B cell (primary cell): Measurements from ENCODE around the gene COL28A1. TPM values are rescaled to one million over a fixed set of nuclear protein-coding genes. Genes with fewer than 3 reads are reported as not detected.

Experiments used
- ATAC-seq: fragments of 200-7000 bp; cut with Tn5 transposase; one replicate; pipeline ENCODE4 v1.10.0; 2021; ENCODE audit warnings: low read depth, mild to moderate bottlenecking, moderate number of reproducible peaks, moderate library complexity
- CTCF ChIA-PET: fragments of 350-600 bp; sonication (Branson Sonifier 250); formaldehyde crosslinking; loops from one replicate; lab custom pipeline; 2021; ENCODE audit warnings: antibody characterized with exemption, inconsistent platforms; lab: Charles Lee
- POLR2A ChIA-PET: fragments of 350-600 bp; sonication (Branson Sonifier 250); formaldehyde crosslinking; loops from one replicate; lab custom pipeline; 2021; ENCODE audit warnings: antibody characterized with exemption; lab: Charles Lee
- DNase-seq: peaks from one replicate; pipeline ENCODE4 v3.0.0; 2013
- H2AFZ ChIP-seq: 2 replicates; pipeline ENCODE4 v1.6.1; 2012; ENCODE audit warnings: mild to moderate bottlenecking, low read depth, low read length; ENCODE audit not compliant: insufficient read depth, poor library complexity, severe bottlenecking
- H3K27ac ChIP-seq, 2 donors: 1 replicate in 1 of 2; 2 replicates in 1 of 2; pipeline ENCODE4 v1.5.1; 2012 to 2013; ENCODE audit warnings: low read length in 2 of 2, mild to moderate bottlenecking in 2 of 2, moderate library complexity in 1 of 2
- H3K27me3 ChIP-seq, 4 experiments: fragments of 200-600 bp in 1 of 4; sonication (generic) in 1 of 4; replicated peaks in 1 of 4; 1 replicate in 2 of 4; 2 replicates in 2 of 4; pipeline versions ENCODE4 v1.6.1 to v1.7.0; 2013 to 2016; ENCODE audit warnings: low read length in 3 of 4, mild to moderate bottlenecking in 2 of 4, mixed read lengths in 1 of 4, moderate library complexity in 1 of 4; ENCODE audit not compliant: insufficient read depth in 4 of 4, control insufficient read depth in 3 of 4; ENCODE audit errors: control extremely low read depth in 1 of 4
- H3K36me3 ChIP-seq, 2 experiments: replicated peaks in 1 of 2; 1 replicate in 1 of 2; 2 replicates in 1 of 2; pipeline versions ENCODE4 v1.6.1 to v1.7.1; 2013; ENCODE audit warnings: low read length in 1 of 2; ENCODE audit not compliant: insufficient read depth in 2 of 2, control insufficient read depth in 1 of 2; ENCODE audit errors: control extremely low read depth in 1 of 2, extremely low read depth in 1 of 2
- H3K4me1 ChIP-seq, 2 donors: fragments of 200-600 bp in 1 of 2; sonication (generic) in 1 of 2; 1 replicate in 1 of 2; 2 replicates in 1 of 2; pipeline versions ENCODE4 v1.5.1 to v1.6.1; 2013 to 2017; ENCODE audit warnings: low read length in 2 of 2; ENCODE audit not compliant: control insufficient read depth in 2 of 2, insufficient read depth in 2 of 2
- H3K4me2 ChIP-seq: replicated peaks from 2 replicates; pipeline ENCODE3; 2012; ENCODE audit warnings: mild to moderate bottlenecking, low read depth, low read length; ENCODE audit not compliant: poor library complexity, severe bottlenecking
- H3K4me3 ChIP-seq, 5 experiments: fragments of 200-600 bp in 1 of 5; sonication (generic) in 1 of 5; 1 replicate in 3 of 5; 2 replicates in 2 of 5; pipeline versions ENCODE4 v1.5.1 to v1.7.0; 2011 to 2016; ENCODE audit warnings: low read length in 4 of 5, mild to moderate bottlenecking in 4 of 5, low read depth in 2 of 5, control low read depth in 1 of 5, moderate library complexity in 1 of 5; ENCODE audit not compliant: insufficient read depth in 1 of 5; ENCODE audit errors: control extremely low read depth in 1 of 5, extremely low read depth in 1 of 5
- H3K79me2 ChIP-seq: fragments of 200-600 bp; sonication (generic); one replicate; pipeline ENCODE4 v1.6.0; 2016; ENCODE audit warnings: low read length; ENCODE audit not compliant: control insufficient read depth, insufficient read depth
- H3K9ac ChIP-seq: fragments of 200-600 bp; sonication (generic); 2 replicates; pipeline ENCODE4 v1.6.1; 2017; ENCODE audit warnings: mild to moderate bottlenecking, low read length, moderate library complexity
- H3K9me3 ChIP-seq, 3 donors: one replicate each; pipeline versions ENCODE4 v1.6.1 to v1.7.1; 2013; ENCODE audit warnings: low read length in 2 of 3; ENCODE audit not compliant: control insufficient read depth in 2 of 3, insufficient read depth in 1 of 3; ENCODE audit errors: control extremely low read depth in 1 of 3
- H4K20me1 ChIP-seq: 2 replicates; pipeline ENCODE4 v1.6.0; 2012; ENCODE audit warnings: mild to moderate bottlenecking, low read length; ENCODE audit not compliant: insufficient read depth, control insufficient read depth, poor library complexity, severe bottlenecking
- H3K27ac Mint-ChIP-seq: one replicate; pipeline ENCODE4 v1.8.0; 2021; ENCODE audit warnings: mixed read lengths
- H3K27me3 Mint-ChIP-seq: one replicate; pipeline ENCODE4 v1.8.0; 2021; ENCODE audit warnings: mixed read lengths
- H3K4me1 Mint-ChIP-seq: one replicate; pipeline ENCODE4 v1.8.0; 2021; ENCODE audit warnings: mixed read lengths
- H3K4me3 Mint-ChIP-seq: one replicate; pipeline ENCODE4 v1.8.0; 2021; ENCODE audit warnings: mixed read lengths
- H3K9me3 Mint-ChIP-seq: one replicate; pipeline ENCODE4 v1.8.0; 2022; ENCODE audit warnings: mixed read lengths; ENCODE audit not compliant: insufficient read depth
- CTCF ChIP-seq: fragments of 200-600 bp; IDR thresholded peaks from one replicate; pipeline ENCODE4 v1.8.0; 2022; ENCODE audit warnings: antibody characterized with exemption, mild to moderate bottlenecking
- EZH2 ChIP-seq: IDR thresholded peaks from 2 replicates; pipeline ENCODE4 v1.6.1; 2012; ENCODE audit warnings: borderline replicate concordance, low read depth, mild to moderate bottlenecking, moderate library complexity, low read length; ENCODE audit not compliant: insufficient read depth, poor library complexity, severe bottlenecking
- WGBS: methylation state at CpG from one replicate; pipeline ENCODE4 v1.1.5; 2013; ENCODE audit warnings: missing lambda C conversion rate; ENCODE audit not compliant: insufficient coverage; 5-methylcytosine and 5-hydroxymethylcytosine counted together
- intact Hi-C: fragments of 100-400 bp; cut with micrococcal nuclease; formaldehyde crosslinking; loops from one replicate; pipeline ENCODE4 v1.10.0; 2022
- polyA plus RNA-seq: library from polyadenylated mRNA; depleted of rRNA; stranded (reverse); fragments of >200 nt; gene quantifications from 2 replicates; pipeline ENCODE4 v1.2.3, GENCODE V29; 2012
- total RNA-seq, 2 donors: library from RNA; stranded (reverse); fragments of 120-200 nt in 1 of 2; gene quantifications; 1 replicate in 1 of 2; 2 replicates in 1 of 2; pipeline versions ENCODE4 v1.2.3 to v1.2.4, GENCODE V29; 2013 to 2022

COL28A1 gene
- total and polyA plus RNA-seq, 2 donors (not counting 1 experiment from before 2014, with no cell fraction given), result 0.18 to 0.67 TPM

- no peak for TF ChIP-seq EZH2
- TF ChIP-seq CTCF, result no peak
- H3K27me3 ChIP-seq, result no peaks in the 10 kb centered on the region
- H3K9me3 ChIP-seq, result no peaks in the 10 kb centered on the region
- H3K79me2 ChIP-seq, result no peaks in the 10 kb centered on the region
- ChIA-PET CTCF (interaction anchor here (0.8 kb wide), 1 partner anchor 91 kb away, joined by 3 read pairs; no protein-coding TSS in a partner anchor), POLR2A (no interaction called here)
- H3K4me3 Mint-ChIP-seq, result no peak overlapping the region
- no peak overlapping the region for H3K9ac ChIP-seq
- H3K36me3 ChIP-seq, result no peaks in the 10 kb centered on the region
- WGBS, result no CpG with 5 or more reads among the region's 2 CpGs
- no peak overlapping the region for H3K27ac ChIP-seq
- no peaks in the 10 kb centered on the region for H3K4me1 Mint-ChIP-seq
- DNase-seq, result no peak
- H3K4me3 ChIP-seq, result no peak overlapping the region
- H3K9me3 Mint-ChIP-seq, result no peaks in the 10 kb centered on the region
- no peak for ATAC-seq
- no peaks in the 10 kb centered on the region for H3K4me1 ChIP-seq
- peaks cover 3% of the 10 kb centered on the region for H3K27me3 Mint-ChIP-seq
- H2AFZ ChIP-seq, result no peak overlapping the region
- no peaks in the 10 kb centered on the region for H4K20me1 ChIP-seq
- no peak overlapping the region for H3K4me2 ChIP-seq
- intact Hi-C loops, result no loop called here
- no peak overlapping the region for H3K27ac Mint-ChIP-seq
Measured at GRCh38 chr7:7516156-7516555, 19.5 kb downstream of the COL28A1 start.

- H2AFZ ChIP-seq, result no peak overlapping the region
- no peaks in the 10 kb centered on the region for H3K4me1 Mint-ChIP-seq
- no peak overlapping the region for H3K4me3 Mint-ChIP-seq
- no peaks in the 10 kb centered on the region for H4K20me1 ChIP-seq
- CTCF ChIA-PET, result no interaction called here
- peaks cover 3% of the 10 kb centered on the region for H3K27me3 Mint-ChIP-seq
- intact Hi-C loops, result no loop called here
- ATAC-seq (no peak), DNase-seq (no peak)
- no peak overlapping the region for H3K9ac ChIP-seq
- no peaks in the 10 kb centered on the region for H3K36me3 ChIP-seq
- no peak overlapping the region for H3K4me2 ChIP-seq
- POLR2A ChIA-PET, result no interaction called here
- TF ChIP-seq CTCF (no peak), EZH2 (no peak)
- no peak overlapping the region for H3K4me3 ChIP-seq
- H3K27ac Mint-ChIP-seq, result no peak overlapping the region
- no peaks in the 10 kb centered on the region for H3K9me3 Mint-ChIP-seq
- H3K9me3 ChIP-seq, result peaks cover 0 to 4% (median 0%) of the 10 kb centered on the region in 3 donors
- WGBS, result 78% methylated on average over 1 of the region's 4 CpGs
- H3K79me2 ChIP-seq, result no peaks in the 10 kb centered on the region
- no peak overlapping the region for H3K27ac ChIP-seq
- H3K4me1 ChIP-seq, result no peaks in the 10 kb centered on the region
- no peaks in the 10 kb centered on the region for H3K27me3 ChIP-seq
Measured at GRCh38 chr7:7512861-7513597, 22.6 kb downstream of the COL28A1 start.
